Measurements from ENCODE around the gene GPR50. TPM values are rescaled to one million over a fixed set of nuclear protein-coding genes. Genes with fewer than 3 reads are reported as not detected.

GPR50 gene
- total and polyA plus RNA-seq, 2 of the 8 experiments (the other 6 are each of a cell fraction or from before 2014, with no cell fraction given): 1.6 to 1.9 TPM

- H3K4me2 ChIP-seq (ENCODE audit: insufficient read depth in 1 of 2, low read depth in 2 of 2, low read length in 2 of 2): peak overlapping the region; percentile 70 to 76
- ChIA-PET POLR2A (ENCODE audit: partially characterized antibody) (no interaction called here), CTCF (ENCODE audit: partially characterized antibody) (interaction anchor here (0.7 to 2.3 kb wide), 6 partner anchors 8 to 506 kb away, joined by 3 to 13 read pairs (median 4); no protein-coding TSS in a partner anchor)
- no peaks in the 10 kb centered on the region for H3K79me2 ChIP-seq (ENCODE audit: control insufficient read depth in 1 of 2, insufficient read depth in 2 of 2, low read length in 2 of 2)
- H3K4ac ChIP-seq (replicated peaks; ENCODE audit: insufficient read length, low read depth, low read length): no peak overlapping the region
- H3K14ac ChIP-seq (ENCODE audit: insufficient read length): no peak overlapping the region
- H3K4me1 ChIP-seq (replicated peaks in 1 of 4; ENCODE audit: control insufficient read depth in 3 of 4, insufficient read depth in 4 of 4, low read length in 3 of 4): peaks cover 0 to 4% (median 0%) of the 10 kb centered on the region in 4 experiments; a peak in 3 of 7 replicates
- H2BK15ac ChIP-seq (ENCODE audit: low read length): no peak overlapping the region
- peaks cover 7 to 15% of the 10 kb centered on the region in 2 experiments; a peak in 3 of 4 replicates for H3K9me3 ChIP-seq (ENCODE audit: insufficient read depth in 2 of 2, low read depth in 1 of 2, low read length in 1 of 2)
- no peaks in the 10 kb centered on the region; the same call in 1 of the 2 replicates for H3K23me2 ChIP-seq (ENCODE audit: low read depth, low read length)
- peaks cover 0 to 8% (median 0%) of the 10 kb centered on the region in 4 experiments; a peak in 3 of 8 replicates for H3K36me3 ChIP-seq (ENCODE audit: control insufficient read depth in 2 of 4, insufficient read depth in 4 of 4, low read length in 3 of 4)
- H2BK20ac ChIP-seq (ENCODE audit: low read length): no peak overlapping the region
- FAIRE-seq (peak; percentile 28), DNase-seq (ENCODE audit: low read depth in 1 of 2, low spot score in 2 of 2) (peak in 1 of 2 experiments; percentile 70)
- H3K27ac ChIP-seq (ENCODE audit: low read depth, low read length): no peak overlapping the region
- no peak overlapping the region for H3K18ac ChIP-seq (ENCODE audit: extremely low read depth, low read length)
- TF ChIP-seq KDM1A (IDR thresholded peaks at IDR 0.05; ENCODE audit: borderline replicate concordance, low read length): no peak
- TF ChIP-seq, protein P1, sequence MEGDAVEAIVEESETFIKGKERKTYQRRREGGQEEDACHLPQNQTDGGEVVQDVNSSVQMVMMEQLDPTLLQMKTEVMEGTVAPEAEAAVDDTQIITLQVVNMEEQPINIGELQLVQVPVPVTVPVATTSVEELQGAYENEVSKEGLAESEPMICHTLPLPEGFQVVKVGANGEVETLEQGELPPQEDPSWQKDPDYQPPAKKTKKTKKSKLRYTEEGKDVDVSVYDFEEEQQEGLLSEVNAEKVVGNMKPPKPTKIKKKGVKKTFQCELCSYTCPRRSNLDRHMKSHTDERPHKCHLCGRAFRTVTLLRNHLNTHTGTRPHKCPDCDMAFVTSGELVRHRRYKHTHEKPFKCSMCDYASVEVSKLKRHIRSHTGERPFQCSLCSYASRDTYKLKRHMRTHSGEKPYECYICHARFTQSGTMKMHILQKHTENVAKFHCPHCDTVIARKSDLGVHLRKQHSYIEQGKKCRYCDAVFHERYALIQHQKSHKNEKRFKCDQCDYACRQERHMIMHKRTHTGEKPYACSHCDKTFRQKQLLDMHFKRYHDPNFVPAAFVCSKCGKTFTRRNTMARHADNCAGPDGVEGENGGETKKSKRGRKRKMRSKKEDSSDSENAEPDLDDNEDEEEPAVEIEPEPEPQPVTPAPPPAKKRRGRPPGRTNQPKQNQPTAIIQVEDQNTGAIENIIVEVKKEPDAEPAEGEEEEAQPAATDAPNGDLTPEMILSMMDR (IDR thresholded peaks at IDR 0.05; ENCODE audit: control extremely low read depth in 1 of 3, insufficient read depth in 1 of 3, low read depth in 1 of 3, low read length in 3 of 3): peak; percentile 49 to 73 (median 52)
- peak; percentile 73 to 82 for TF ChIP-seq RAD21 (IDR thresholded peaks at IDR 0.05 in 1 of 2, conservative IDR thresholded peaks at IDR 0.05 in 1 of 2; ENCODE audit: low read depth in 2 of 2, low read length in 2 of 2)
- peak; percentile 35 for TF ChIP-seq KDM4A (IDR thresholded peaks at IDR 0.05; ENCODE audit: low read depth, low read length, severe bottlenecking)
- no peak for TF ChIP-seq CHD2 (IDR thresholded peaks at IDR 0.05; ENCODE audit: low read length)
- 0 out of 2 replicates have a peak, but pooled peaks have one; percentile 13 for TF ChIP-seq BACH1 (IDR thresholded peaks at IDR 0.05; ENCODE audit: low read length)
- TF ChIP-seq ASH2L (IDR thresholded peaks at IDR 0.05; ENCODE audit: low read length): peak; percentile 27
- no peak for TF ChIP-seq GTF2F1 (IDR thresholded peaks at IDR 0.05; ENCODE audit: borderline replicate concordance, low read depth, low read length)
- no peak for TF ChIP-seq SP1 (IDR thresholded peaks at IDR 0.05; ENCODE audit: low read depth, low read length)
- H4K8ac ChIP-seq (ENCODE audit: extremely low read depth, insufficient read depth, low read length): no peak overlapping the region; the same call in 1 of the 2 replicates
- no peak overlapping the region for H2BK120ac ChIP-seq (replicated peaks; ENCODE audit: low read depth, low read length)
- 0 out of 2 replicates have a peak overlapping the region, but pooled peaks have one; percentile 80 for H2AFZ ChIP-seq (ENCODE audit: low read length)
- H3K9ac ChIP-seq (replicated peaks in 1 of 4; ENCODE audit: extremely low read depth in 1 of 4, low read depth in 3 of 4, low read length in 3 of 4): no peak overlapping the region
- H4K91ac ChIP-seq (replicated peaks; ENCODE audit: insufficient read length, low read length): no peak overlapping the region
- H3K23ac ChIP-seq (ENCODE audit: insufficient read length): no peak overlapping the region
- H3K4me3 ChIP-seq (ENCODE audit: extremely low read depth in 1 of 4, insufficient read depth in 2 of 4, low read depth in 3 of 4, low read length in 4 of 4): peak overlapping the region; percentile 33 to 66 (median 36); a peak in 7 of 8 replicates
- H3K79me1 ChIP-seq (ENCODE audit: low read depth, low read length): no peaks in the 10 kb centered on the region
- peaks cover 13 to 38% (median 28%) of the 10 kb centered on the region in 4 experiments for H3K27me3 ChIP-seq (replicated peaks in 1 of 4; ENCODE audit: control insufficient read depth in 3 of 4, extremely low read depth in 1 of 4, insufficient read depth in 3 of 4, low read length in 3 of 4)
- no peaks in the 10 kb centered on the region for H4K20me1 ChIP-seq (replicated peaks in 1 of 2; ENCODE audit: control insufficient read depth in 1 of 2, insufficient read depth in 2 of 2, low read length in 2 of 2)
- no peak overlapping the region for H3K56ac ChIP-seq (replicated peaks; ENCODE audit: insufficient read length, low read depth, low read length)
- 5% methylated on average over 30 of the region's 37 CpGs; no CpG with 5 or more reads in 1 of the 2 experiments for WGBS, 2 experiments (ENCODE audit: extremely low coverage in 1 of 2, insufficient coverage in 1 of 2, insufficient read length in 1 of 2, insufficient replicate concordance in 2 of 2, low coverage in 1 of 2, low lambda C conversion rate in 2 of 2, missing lambda C conversion rate in 1 of 2)
- H2BK5ac ChIP-seq (ENCODE audit: low read depth, low read length): no peak overlapping the region
- no peak overlapping the region for H2AK5ac ChIP-seq (ENCODE audit: low read depth, low read length)
- H4K5ac ChIP-seq (ENCODE audit: insufficient read length, low read depth, low read length): no peak overlapping the region
- H2BK12ac ChIP-seq (ENCODE audit: low read depth, low read length): 0 out of 2 replicates have a peak overlapping the region, but pooled peaks have one; percentile 9
Observed at GRCh38 chrX:151174581-151175282, 1.7 kb upstream of the GPR50 start.
